DND-41 (cell line): ENCODE measurements around the gene THSD4.

Source experiments
- CTCF ChIP-seq: IDR thresholded peaks from 2 replicates; pipeline ENCODE4 v1.5.1; 2012; ENCODE audit warnings: borderline replicate concordance, low read length, moderate library complexity, mild to moderate bottlenecking; ENCODE audit not compliant: poor library complexity, severe bottlenecking; ENCODE audit errors: extremely low read depth
- EZH2 ChIP-seq: IDR thresholded peaks from 3 replicates; pipeline ENCODE4 v1.6.1; 2012; ENCODE audit warnings: borderline replicate concordance, low read depth, mild to moderate bottlenecking, moderate library complexity, low read length, inconsistent platforms; ENCODE audit not compliant: severe bottlenecking

GRCh38 chr15:71120428-71120944, 5.2 kb downstream of the THSD4 start:
- TF ChIP-seq CTCF: no peak
- TF ChIP-seq EZH2: no peak
